Measurements from ENCODE around the gene SLC15A3. TPM values are rescaled to one million over a fixed set of nuclear protein-coding genes. Genes with fewer than 3 reads are reported as not detected.

SLC15A3 gene
- total RNA-seq, result 0.65 and 1.9 TPM in 2 replicates

GRCh38 chr11:60951904-60952741, at the start of gene SLC15A3:
Gene SLC15A3 (minus strand): TSS chr11:60952176. CDS start chr11:60951551, 625 bp downstream.

GRCh38 chr11:60971520-60971919, 19.5 kb upstream of the SLC15A3 start, which contains the start of gene CD6:
Gene CD6 (plus strand): TSS chr11:60971680. CDS start chr11:60971866, 186 bp downstream.

GRCh38 chr11:60924110-60924905, 27.7 kb downstream of the SLC15A3 start, which contains the start of gene TMEM132A:
Gene TMEM132A (plus strand): TSS chr11:60924460. CDS start chr11:60924634, 174 bp downstream.

GRCh38 chr11:60913793-60914632, 38.0 kb downstream of the SLC15A3 start, which contains the start of gene TMEM109:
Gene TMEM109 (plus strand): TSS chr11:60914158. CDS start chr11:60919694, 5,536 bp downstream.

GRCh38 chr11:60906132-60906972, 45.6 kb downstream of the SLC15A3 start, which contains the start of gene PRPF19:
Gene PRPF19 (minus strand): TSS chr11:60906585. CDS start chr11:60906382, 203 bp downstream.

Other genes with a start within 250 kb of the SLC15A3 start
- gene MS4A18, start 227.5 kb downstream of the SLC15A3 start, total RNA-seq, result not detected in 2 replicates
- not detected in 2 replicates for gene MS4A15, start 195.3 kb downstream of the SLC15A3 start, total RNA-seq
- not detected in 2 replicates for gene MS4A10, start 166.8 kb downstream of the SLC15A3 start, total RNA-seq
- 49.3 and 59.6 TPM in 2 replicates for gene CCDC86, start 110.1 kb downstream of the SLC15A3 start, total RNA-seq
- gene PTGDR2, start 96.2 kb downstream of the SLC15A3 start, total RNA-seq, result 0.16 and 0.38 TPM in 2 replicates
- gene ZP1, start 84.6 kb downstream of the SLC15A3 start, total RNA-seq, result 0.16 and 2.8 TPM in 2 replicates
- gene PRPF19, start 45.6 kb downstream of the SLC15A3 start, total RNA-seq, result 76.7 and 148 TPM in 2 replicates
- gene TMEM109, start 38.0 kb downstream of the SLC15A3 start, total RNA-seq, result 71.0 and 107 TPM in 2 replicates
- gene TMEM132A, start 27.7 kb downstream of the SLC15A3 start, total RNA-seq, result 136 and 142 TPM in 2 replicates
- gene CD6, start 19.5 kb upstream of the SLC15A3 start, total RNA-seq, result 0.25 and 0.33 TPM in 2 replicates
- gene CD5, start 150.3 kb upstream of the SLC15A3 start, total RNA-seq, result not detected in 2 replicates
- gene VPS37C, start 209.2 kb upstream of the SLC15A3 start, total RNA-seq, result 14.2 and 16.9 TPM in 2 replicates

Data from mesangial cell (primary cell).